SK-N-SH (cell line): ENCODE results near the gene CCDC175. TPM values are rescaled to one million over a fixed set of nuclear protein-coding genes. Genes with fewer than 3 reads are reported as not detected.

Experiments used
- CTCF ChIA-PET: fragments of 300-600, 350-600 bp; formaldehyde crosslinking; extraction: SDS; loops from one replicate; lab custom pipeline; 2021; lab: Yijun Ruan, JAX
- POLR2A ChIA-PET: fragments of 350-600 bp; sonication (Branson Sonifier 250); formaldehyde crosslinking; extraction: SDS; loops from one replicate; lab custom pipeline; 2020; ENCODE audit warnings: antibody characterized with exemption, inconsistent platforms; lab: Yijun Ruan, JAX
- DNase-seq: peaks from one replicate; pipeline ENCODE4 v3.0.0; 2012
- H2AFZ ChIP-seq: fragments of 200-600 bp; sonication (generic); 2 replicates; pipeline ENCODE4 v1.8.1; 2016; ENCODE audit warnings: antibody characterized with exemption, mild to moderate bottlenecking, low read depth
- H3F3A ChIP-seq: fragments of 200-600 bp; sonication (generic); replicated peaks from 2 replicates; pipeline ENCODE3; 2016; ENCODE audit warnings: antibody characterized with exemption, mild to moderate bottlenecking; ENCODE audit not compliant: insufficient read depth
- H3K27ac ChIP-seq, 2 experiments: fragments of 200-500 bp in 1 of 2; fragments of 200-600 bp in 1 of 2; sonication (Bioruptor generic) in 1 of 2; sonication (generic), shearing (Covaris generic) in 1 of 2; 2 replicates each; pipeline versions ENCODE4 v1.5.1 to v1.6.1; 2014 to 2016; ENCODE audit warnings: low read depth in 2 of 2, inconsistent platforms in 1 of 2, low read length in 1 of 2, mild to moderate bottlenecking in 1 of 2, mixed read lengths in 1 of 2
- H3K27me3 ChIP-seq: fragments of 200-600 bp; sonication (generic), shearing (Covaris generic); 2 replicates; pipeline ENCODE4 v1.6.1; 2016; ENCODE audit warnings: mixed run types; ENCODE audit not compliant: insufficient read depth
- H3K36me3 ChIP-seq, 2 experiments: fragments of 200-500 bp in 1 of 2; fragments of 200-600 bp in 1 of 2; sonication (Bioruptor generic) in 1 of 2; sonication (generic) in 1 of 2; replicated peaks in 1 of 2; 2 replicates each; pipeline versions ENCODE3 to v1.5.1; 2014 to 2016; ENCODE audit warnings: low read length in 1 of 2, mild to moderate bottlenecking in 1 of 2; ENCODE audit not compliant: insufficient read depth in 2 of 2, control insufficient read depth in 1 of 2
- H3K4me1 ChIP-seq, 2 experiments: fragments of 200-500 bp in 1 of 2; fragments of 200-600 bp in 1 of 2; sonication (Bioruptor generic) in 1 of 2; sonication (generic), shearing (Covaris generic) in 1 of 2; 2 replicates each; pipeline versions ENCODE4 v1.5.1 to v1.6.1; 2014 to 2016; ENCODE audit warnings: low read depth in 1 of 2, low read length in 1 of 2, mixed run types in 1 of 2; ENCODE audit not compliant: insufficient read depth in 2 of 2, control insufficient read depth in 1 of 2
- H3K4me2 ChIP-seq: fragments of 200-600 bp; sonication (generic), shearing (Covaris generic); 2 replicates; pipeline ENCODE4 v1.6.1; 2017; ENCODE audit warnings: mixed run types
- H3K4me3 ChIP-seq, 2 experiments: fragments of 200-500 bp in 1 of 2; fragments of 200-600 bp in 1 of 2; sonication (Bioruptor generic) in 1 of 2; sonication (generic), shearing (Covaris generic) in 1 of 2; 2 replicates each; pipeline versions ENCODE4 v1.5.1 to v1.8.1; 2014 to 2016; ENCODE audit warnings: low read depth in 2 of 2, inconsistent platforms in 1 of 2, low read length in 1 of 2, mild to moderate bottlenecking in 1 of 2, mixed read lengths in 1 of 2, moderate library complexity in 1 of 2
- H3K79me2 ChIP-seq: fragments of 200-600 bp; sonication (generic); 2 replicates; pipeline ENCODE4 v1.8.1; 2017; ENCODE audit warnings: mild to moderate bottlenecking; ENCODE audit not compliant: insufficient read depth
- H3K9ac ChIP-seq: fragments of 200-600 bp; sonication (generic); 2 replicates; pipeline ENCODE4 v1.6.1; 2017; ENCODE audit warnings: mixed run types
- H3K9me2 ChIP-seq: fragments of 200-600 bp; sonication (generic); 2 replicates; pipeline ENCODE4 v1.6.1; 2017; ENCODE audit warnings: mixed run types
- H3K9me3 ChIP-seq: fragments of 200-600 bp; sonication (generic); 2 replicates; pipeline ENCODE4 v1.6.1; 2017; ENCODE audit warnings: mixed run types, mild to moderate bottlenecking, moderate library complexity
- H4K20me1 ChIP-seq: fragments of 200-600 bp; sonication (generic); 2 replicates; pipeline ENCODE4 v1.6.1; 2017; ENCODE audit warnings: mild to moderate bottlenecking, mixed run types; ENCODE audit not compliant: insufficient read depth
- CHD2 ChIP-seq: fragments of 150-350 bp; IDR thresholded peaks from 2 replicates; pipeline ENCODE4 v1.6.1; 2018; ENCODE audit warnings: low read length; ENCODE audit not compliant: partially characterized antibody
- EZH2phosphoT487 ChIP-seq: fragments of 200-600 bp; sonication (generic); IDR thresholded peaks from 2 replicates; pipeline ENCODE4 v1.6.1; 2017; ENCODE audit warnings: low read depth, mixed run types, mild to moderate bottlenecking, antibody characterized with exemption, moderate library complexity, borderline replicate concordance
- FOSL2 ChIP-seq: IDR thresholded peaks from 2 replicates; pipeline ENCODE4 v1.4.0; 2012; ENCODE audit warnings: low read depth, mild to moderate bottlenecking, moderate library complexity, borderline replicate concordance
- FOXM1 ChIP-seq: IDR thresholded peaks from 2 replicates; pipeline ENCODE4 v1.4.0; 2012; ENCODE audit warnings: low read depth, mild to moderate bottlenecking
- GATA2 ChIP-seq: sonication (generic); formaldehyde crosslinking; IDR thresholded peaks from 2 replicates; pipeline ENCODE4 v1.5.0; 2020; ENCODE audit warnings: mild to moderate bottlenecking, missing genetic modification reagents
- IRF3 ChIP-seq: fragments of 150-350 bp; IDR thresholded peaks from 2 replicates; pipeline ENCODE4 v1.6.1; 2016; ENCODE audit warnings: mild to moderate bottlenecking, low read depth, low read length
- MEF2A ChIP-seq: IDR thresholded peaks from 2 replicates; pipeline ENCODE4 v1.4.0; 2012; ENCODE audit warnings: low read depth, borderline replicate concordance
- NFIC ChIP-seq: IDR thresholded peaks from 2 replicates; pipeline ENCODE4 v1.4.0; 2012; ENCODE audit warnings: borderline replicate concordance
- NRF1 ChIP-seq: IDR thresholded peaks from 2 replicates; pipeline ENCODE4 v1.6.1; 2012; ENCODE audit warnings: low read depth, mild to moderate bottlenecking, low read length
- REST ChIP-seq: IDR thresholded peaks from 2 replicates; pipeline ENCODE4 v1.6.1; 2012; ENCODE audit warnings: mild to moderate bottlenecking, low read depth, low read length, moderate library complexity
- RFX5 ChIP-seq: IDR thresholded peaks from 2 replicates; pipeline ENCODE4 v1.6.1; 2012; ENCODE audit warnings: mild to moderate bottlenecking, improper control_type of control experiment, low read length
- SIN3A ChIP-seq: IDR thresholded peaks from 2 replicates; pipeline ENCODE4 v1.6.1; 2012; ENCODE audit warnings: low read depth, mild to moderate bottlenecking, low read length, moderate library complexity, borderline replicate concordance
- TAF1 ChIP-seq: IDR thresholded peaks from 2 replicates; pipeline ENCODE4 v1.6.1; 2012; ENCODE audit warnings: low read depth, mild to moderate bottlenecking, low read length, moderate library complexity, borderline replicate concordance
- TCF12 ChIP-seq: IDR thresholded peaks from 2 replicates; pipeline ENCODE4 v1.4.0; 2012
- TEAD4 ChIP-seq: IDR thresholded peaks from 2 replicates; pipeline ENCODE4 v1.4.0; 2012; ENCODE audit warnings: mild to moderate bottlenecking, borderline replicate concordance; ENCODE audit not compliant: insufficient read depth
- USF1 ChIP-seq: IDR thresholded peaks from 2 replicates; pipeline ENCODE4 v1.4.0; 2012; ENCODE audit warnings: low read depth, borderline replicate concordance
- YY1 ChIP-seq: IDR thresholded peaks from 2 replicates; pipeline ENCODE4 v1.4.0; 2012; ENCODE audit warnings: low read depth, mild to moderate bottlenecking
- WGBS: methylation state at CpG from one replicate; pipeline ENCODE4 v1.1.6; 2017; ENCODE audit warnings: low lambda C conversion rate; 5-methylcytosine and 5-hydroxymethylcytosine counted together
- polyA plus RNA-seq, 3 experiments: library from polyadenylated mRNA; depleted of rRNA; stranded (reverse); fragments of >200 nt; gene quantifications; 2 replicates each; pipeline ENCODE4 v1.2.3, GENCODE V29; 2012

The CCDC175 gene
- polyA plus RNA-seq, 1 of the 3 experiments (the other 2 are of a cell fraction), result not detected

GRCh38 chr14:59543873-59544272 lies 32.7 kb downstream of the CCDC175 start:
- no peak for TF ChIP-seq FOXM1
- TF ChIP-seq TAF1, result no peak
- TF ChIP-seq CHD2, result no peak
- no peaks in the 10 kb centered on the region; a peak in 1 of 4 replicates for H3K4me1 ChIP-seq
- no peak overlapping the region for H3K9ac ChIP-seq
- H3K9me2 ChIP-seq, result no peaks in the 10 kb centered on the region
- CTCF ChIA-PET, result interaction anchor here (1.2 to 2.9 kb wide), 4 partner anchors 16 to 354 kb away, joined by 3 to 14 read pairs (median 6); partner anchors contain the start of gene CCDC175
- H2AFZ ChIP-seq, result no peak overlapping the region
- 57% methylated on average over 7 of the region's 7 CpGs for WGBS
- no peaks in the 10 kb centered on the region for H3K36me3 ChIP-seq
- H3F3A ChIP-seq, result no peaks in the 10 kb centered on the region
- H4K20me1 ChIP-seq, result no peaks in the 10 kb centered on the region
- no peak for DNase-seq
- H3K4me2 ChIP-seq, result no peak overlapping the region
- H3K9me3 ChIP-seq, result no peaks in the 10 kb centered on the region
- H3K4me3 ChIP-seq, result no peak overlapping the region
- H3K27ac ChIP-seq, result no peak overlapping the region
- H3K27me3 ChIP-seq, result no peaks in the 10 kb centered on the region; the same call in 1 of the 2 replicates
- no peaks in the 10 kb centered on the region for H3K79me2 ChIP-seq
- POLR2A ChIA-PET, result no interaction called here

- Histone ChIP-seq H3K9me3 (no peaks in the 10 kb centered on the region), H3K36me3 (no peaks in the 10 kb centered on the region)
- TF ChIP-seq TCF12 (0 out of 2 replicates have a peak, but pooled peaks have one; percentile 7), MEF2A (no peak), GATA2 (CRISPR knock-in tag) (no peak), TEAD4 (no peak)
- TF ChIP-seq, all 33 proteins: peak for 1
- Histone ChIP-seq H3K9me2 (no peaks in the 10 kb centered on the region), H4K20me1 (no peaks in the 10 kb centered on the region), H2AFZ (no peak overlapping the region), H3K79me2 (no peaks in the 10 kb centered on the region), H3K27me3 (no peaks in the 10 kb centered on the region; the same call in 1 of the 2 replicates), H3K4me3 (no peak overlapping the region), H3K9ac (no peak overlapping the region), H3K4me2 (no peak overlapping the region), H3K27ac (no peak overlapping the region), H3F3A (no peaks in the 10 kb centered on the region), H3K4me1 (no peaks in the 10 kb centered on the region; a peak in 1 of 4 replicates)
- DNase-seq, result no peak
- ChIA-PET CTCF (interaction anchor here (2.3 to 2.9 kb wide), 2 partner anchors 29 to 34 kb away, joined by 7 to 14 read pairs; partner anchors contain the start of gene CCDC175), POLR2A (no interaction called here)
- 48% methylated on average over 2 of the region's 2 CpGs for WGBS
Observed at GRCh38 chr14:59541731-59542130, 34.9 kb downstream of the CCDC175 start.

- Histone ChIP-seq H3K27me3 (no peaks in the 10 kb centered on the region; the same call in 1 of the 2 replicates), H3K79me2 (no peaks in the 10 kb centered on the region)
- WGBS, result 15% methylated on average over 1 of the region's 1 CpG
- TF ChIP-seq NFIC (no peak), SIN3A (no peak), FOSL2 (no peak), EZH2phosphoT487 (no peak), RFX5 (no peak), REST (no peak), IRF3 (no peak), USF1 (no peak), YY1 (no peak), NRF1 (no peak)
Observed at GRCh38 chr14:59540852-59541251, 35.8 kb downstream of the CCDC175 start.

More at GRCh38 chr14:59540852-59541251, 35.8 kb downstream of the CCDC175 start:
- CTCF ChIA-PET, result interaction anchor here (2.3 kb wide), 1 partner anchor 35 kb away, joined by 7 read pairs; the partner anchor contains the start of gene CCDC175
- Histone ChIP-seq H4K20me1 (no peaks in the 10 kb centered on the region), H2AFZ (no peak overlapping the region), H3K36me3 (no peaks in the 10 kb centered on the region), H3K9me2 (no peaks in the 10 kb centered on the region), H3K9ac (no peak overlapping the region), H3K27ac (no peak overlapping the region), H3K4me2 (no peak overlapping the region), H3K4me3 (no peak overlapping the region), H3F3A (no peaks in the 10 kb centered on the region), H3K9me3 (no peaks in the 10 kb centered on the region), H3K4me1 (peaks cover 0 to 3% of the 10 kb centered on the region in 2 experiments; a peak in 2 of 4 replicates)
- DNase-seq, result no peak
- POLR2A ChIA-PET, result no interaction called here
